ENCODE measurements around the gene XNDC1N. TPM values are rescaled to one million over a fixed set of nuclear protein-coding genes. Genes with fewer than 3 reads are reported as not detected.

The XNDC1N gene
- total and polyA plus RNA-seq, 2 experiments from 2014 or later, result 3.9 to 4.6 TPM

DNA sequence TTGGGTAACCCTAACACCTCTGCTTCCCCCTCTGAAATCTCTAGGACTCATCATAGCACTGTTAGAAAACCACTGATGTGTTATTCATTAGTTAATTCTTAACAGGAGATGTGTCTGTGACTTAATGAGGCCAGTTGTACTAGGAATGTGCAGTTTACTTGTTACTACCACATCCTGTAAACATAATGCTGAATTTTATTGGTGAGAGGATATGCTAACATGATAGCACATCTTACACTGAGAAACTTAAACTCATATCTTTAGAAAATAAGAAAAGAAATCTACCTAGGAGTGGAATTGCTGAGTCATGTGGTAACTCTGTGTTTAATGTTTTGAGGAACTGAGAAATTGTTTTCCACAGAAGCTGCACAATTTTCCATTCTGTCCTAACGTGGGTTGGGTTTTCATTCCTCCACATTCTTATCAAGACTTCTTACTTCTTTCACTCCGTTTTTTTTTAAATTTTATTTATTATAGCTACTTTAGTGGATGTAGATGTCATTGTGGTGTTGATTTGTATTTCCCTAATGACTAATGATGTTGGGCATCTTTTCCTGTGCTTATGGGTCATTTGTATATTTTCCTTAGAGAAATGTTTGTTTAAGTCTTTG lies 34.1 kb upstream of the XNDC1N start:
- H3K9me3 ChIP-seq (ENCODE audit: low read depth), result no peaks in the 10 kb centered on the region
- peaks cover 24% of the 10 kb centered on the region for H3K79me2 ChIP-seq (ENCODE audit: insufficient read depth)
- no peaks in the 10 kb centered on the region for H4K20me1 ChIP-seq (ENCODE audit: insufficient read depth)
- in situ Hi-C loops (cut with MboI), result no loop called here
- no peaks in the 10 kb centered on the region for H3K27me3 ChIP-seq (replicated peaks; ENCODE audit: insufficient read depth)
- 0 out of 2 replicates have a peak, but pooled peaks have one; percentile 59 for TF ChIP-seq EZH2phosphoT487 (IDR thresholded peaks at IDR 0.05; ENCODE audit: insufficient read depth, low read depth)
- TF ChIP-seq EZH2 (IDR thresholded peaks at IDR 0.05; ENCODE audit: insufficient read depth, poor library complexity, severe bottlenecking), result no peak
- H2AFZ ChIP-seq, result no peak overlapping the region
- H3K36me3 ChIP-seq (ENCODE audit: low read depth), result peaks cover 25% of the 10 kb centered on the region
- no peak overlapping the region for H3K4me3 ChIP-seq
- H3K4me1 ChIP-seq (ENCODE audit: insufficient read depth), result peaks cover 14% of the 10 kb centered on the region
- no peaks in the 10 kb centered on the region for H3K9me2 ChIP-seq (ENCODE audit: insufficient read depth)
- H3F3A ChIP-seq (ENCODE audit: insufficient read depth), result peaks cover 17% of the 10 kb centered on the region
- H3K9ac ChIP-seq, result peak overlapping the region; percentile 21; the same call in 1 of the 2 replicates
- peak overlapping the region; percentile 55 for H3K27ac ChIP-seq
- no peak overlapping the region for H3K4me2 ChIP-seq (ENCODE audit: unreplicated experiment)
- WGBS, 2 experiments (ENCODE audit: low coverage in 1 of 2, low lambda C conversion rate in 2 of 2, missing lambda C conversion rate in 2 of 2), result 19 to 25% methylated on average over 2 of the region's 2 CpGs
- DNase-seq, result peak; percentile 53

DNA sequence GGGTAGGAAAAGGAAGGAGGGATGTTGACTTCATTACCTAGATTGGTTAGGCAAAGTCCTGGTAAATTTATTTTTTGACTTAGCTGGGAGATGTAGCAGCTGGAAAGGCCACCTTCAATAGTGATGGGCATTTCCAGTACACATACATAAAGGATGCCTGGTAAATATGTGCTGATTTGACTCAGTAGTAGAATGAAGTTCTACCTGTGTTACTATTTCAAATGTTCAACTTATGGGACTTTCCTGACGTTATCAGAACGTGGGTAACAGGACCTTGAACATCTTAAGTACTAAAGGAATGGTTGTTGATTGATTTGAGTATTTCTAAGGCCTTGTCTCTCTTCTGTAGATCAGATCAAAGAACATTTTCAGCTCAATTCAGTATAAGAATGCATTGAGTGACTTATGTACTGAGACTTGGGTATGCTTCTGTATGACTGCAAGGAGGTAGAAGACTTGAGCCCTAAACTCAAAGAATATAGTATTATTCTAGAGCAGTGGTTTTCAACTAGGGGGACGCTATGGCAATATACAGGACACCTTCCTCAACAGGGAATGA lies 27.6 kb upstream of the XNDC1N start:
- no peaks in the 10 kb centered on the region for H3K9me2 ChIP-seq (ENCODE audit: insufficient read depth)
- H3K79me2 ChIP-seq (ENCODE audit: insufficient read depth), result peaks cover 81% of the 10 kb centered on the region
- H3F3A ChIP-seq (ENCODE audit: insufficient read depth), result no peaks in the 10 kb centered on the region
- H3K36me3 ChIP-seq (ENCODE audit: low read depth), result peaks cover 13% of the 10 kb centered on the region
- no peaks in the 10 kb centered on the region for H3K4me1 ChIP-seq (ENCODE audit: insufficient read depth)
- DNase-seq, result no peak
- H3K9me3 ChIP-seq (ENCODE audit: low read depth), result no peaks in the 10 kb centered on the region
- no peak overlapping the region for H3K27ac ChIP-seq
- TF ChIP-seq EZH2 (IDR thresholded peaks at IDR 0.05; ENCODE audit: insufficient read depth, poor library complexity, severe bottlenecking), result no peak
- no peak for TF ChIP-seq EZH2phosphoT487 (IDR thresholded peaks at IDR 0.05; ENCODE audit: insufficient read depth, low read depth)
- in situ Hi-C loops (cut with MboI), result no loop called here
- H3K4me3 ChIP-seq, result no peak overlapping the region
- no peak overlapping the region for H3K4me2 ChIP-seq (ENCODE audit: unreplicated experiment)
- H3K27me3 ChIP-seq (replicated peaks; ENCODE audit: insufficient read depth), result no peaks in the 10 kb centered on the region
- 65 to 67% methylated on average over 3 of the region's 3 CpGs for WGBS, 2 experiments (ENCODE audit: low coverage in 1 of 2, low lambda C conversion rate in 2 of 2, missing lambda C conversion rate in 2 of 2)
- peaks cover 27% of the 10 kb centered on the region for H4K20me1 ChIP-seq (ENCODE audit: insufficient read depth)
- H2AFZ ChIP-seq, result no peak overlapping the region
- H3K9ac ChIP-seq, result no peak overlapping the region

DNA sequence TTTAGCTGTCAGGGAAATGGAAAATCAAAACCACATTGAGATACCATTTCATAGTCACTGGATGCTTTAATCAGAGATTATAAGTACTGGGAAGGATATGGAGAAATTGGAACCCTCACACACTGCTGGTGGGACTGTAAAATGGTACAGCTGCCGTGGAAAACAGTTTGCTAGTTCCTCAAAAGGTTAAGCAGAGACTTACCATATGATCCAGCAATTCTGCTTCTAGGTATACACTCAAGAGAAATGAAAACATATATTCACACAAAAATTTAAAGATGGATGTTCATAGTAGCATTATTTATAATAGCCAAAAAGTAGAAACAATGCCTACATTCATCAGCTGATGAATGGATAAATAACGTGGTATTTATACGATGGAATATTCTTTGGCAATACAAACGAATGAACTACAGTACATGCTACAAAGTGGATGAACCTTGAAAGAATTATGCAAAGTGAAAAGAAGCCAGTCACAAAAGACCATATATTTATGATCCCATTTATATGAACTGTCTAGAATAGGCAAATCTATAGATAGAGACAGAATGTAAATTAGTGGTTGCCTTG lies 23.4 kb upstream of the XNDC1N start:
- 90 to 94% methylated on average over 4 of the region's 4 CpGs for WGBS, 2 experiments (ENCODE audit: low coverage in 1 of 2, low lambda C conversion rate in 2 of 2, missing lambda C conversion rate in 2 of 2)
- Histone ChIP-seq H2AFZ (no peak overlapping the region), H3F3A (ENCODE audit: insufficient read depth) (no peaks in the 10 kb centered on the region), H3K4me2 (ENCODE audit: unreplicated experiment) (no peak overlapping the region), H3K9ac (no peak overlapping the region), H3K4me3 (no peak overlapping the region), H3K4me1 (ENCODE audit: insufficient read depth) (peaks cover 10% of the 10 kb centered on the region), H3K9me2 (ENCODE audit: insufficient read depth) (no peaks in the 10 kb centered on the region), H3K9me3 (ENCODE audit: low read depth) (no peaks in the 10 kb centered on the region), H3K36me3 (ENCODE audit: low read depth) (no peaks in the 10 kb centered on the region), H3K27me3 (replicated peaks; ENCODE audit: insufficient read depth) (no peaks in the 10 kb centered on the region), H3K79me2 (ENCODE audit: insufficient read depth) (peaks cover 100% of the 10 kb centered on the region), H3K27ac (no peak overlapping the region), H4K20me1 (ENCODE audit: insufficient read depth) (peaks cover 27% of the 10 kb centered on the region)
- in situ Hi-C loops (cut with MboI), result no loop called here
- TF ChIP-seq EZH2 (IDR thresholded peaks at IDR 0.05; ENCODE audit: insufficient read depth, poor library complexity, severe bottlenecking) (no peak), EZH2phosphoT487 (IDR thresholded peaks at IDR 0.05; ENCODE audit: insufficient read depth, low read depth) (no peak)
- no peak for DNase-seq

DNA sequence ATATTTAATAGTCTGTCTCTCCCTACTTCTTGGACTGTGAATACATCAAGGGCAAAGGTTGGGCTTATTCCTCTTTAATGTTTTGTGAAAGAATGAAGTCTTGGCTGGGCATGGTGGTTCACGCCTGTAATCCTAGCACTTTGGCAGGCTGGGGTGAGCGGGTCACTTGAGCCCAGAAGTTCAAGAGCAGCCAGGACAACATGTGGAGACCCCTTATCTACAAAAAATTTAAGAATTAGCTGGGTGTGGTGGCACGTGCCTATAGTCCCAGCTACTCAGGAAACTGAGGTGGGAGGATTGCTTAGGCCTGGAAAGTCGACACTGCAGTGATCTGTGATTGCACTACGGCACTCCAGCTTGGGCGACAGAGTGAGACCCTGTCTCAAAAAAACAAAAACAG lies 20.6 kb upstream of the XNDC1N start:
- no peak overlapping the region for H2AFZ ChIP-seq
- no peak overlapping the region for H3K27ac ChIP-seq
- H3K4me1 ChIP-seq (ENCODE audit: insufficient read depth), result peaks cover 36% of the 10 kb centered on the region
- H3F3A ChIP-seq (ENCODE audit: insufficient read depth), result peaks cover 23% of the 10 kb centered on the region
- H3K27me3 ChIP-seq (replicated peaks; ENCODE audit: insufficient read depth), result no peaks in the 10 kb centered on the region
- TF ChIP-seq EZH2 (IDR thresholded peaks at IDR 0.05; ENCODE audit: insufficient read depth, poor library complexity, severe bottlenecking), result no peak
- no peak for TF ChIP-seq EZH2phosphoT487 (IDR thresholded peaks at IDR 0.05; ENCODE audit: insufficient read depth, low read depth)
- H3K79me2 ChIP-seq (ENCODE audit: insufficient read depth), result peaks cover 81% of the 10 kb centered on the region
- no peaks in the 10 kb centered on the region for H3K9me2 ChIP-seq (ENCODE audit: insufficient read depth)
- no peak overlapping the region for H3K9ac ChIP-seq
- no peak overlapping the region for H3K4me2 ChIP-seq (ENCODE audit: unreplicated experiment)
- 97 to 99% methylated on average over 6 of the region's 6 CpGs for WGBS, 2 experiments (ENCODE audit: low coverage in 1 of 2, low lambda C conversion rate in 2 of 2, missing lambda C conversion rate in 2 of 2)
- H4K20me1 ChIP-seq (ENCODE audit: insufficient read depth), result peaks cover 10% of the 10 kb centered on the region; the same call in 1 of the 2 replicates
- in situ Hi-C loops (cut with MboI), result no loop called here
- DNase-seq, result no peak
- no peaks in the 10 kb centered on the region for H3K9me3 ChIP-seq (ENCODE audit: low read depth)
- no peaks in the 10 kb centered on the region for H3K36me3 ChIP-seq (ENCODE audit: low read depth)
- no peak overlapping the region for H3K4me3 ChIP-seq

Measured in GM23248 (cell line).